GM10248 (cell line): ENCODE measurements around the gene TEX48.

Experiments used
- CTCF ChIA-PET: fragments of 300-600 bp; sonication (Branson Sonifier 250); formaldehyde crosslinking; extraction: SDS; loops from one replicate; lab custom pipeline; 2021; ENCODE audit warnings: antibody characterized with exemption; lab: Yijun Ruan, JAX
- POLR2A ChIA-PET: fragments of 350-650 bp; sonication (Branson Sonifier 250); formaldehyde crosslinking; extraction: SDS; loops from one replicate; lab custom pipeline; 2020; ENCODE audit warnings: antibody characterized with exemption; lab: Yijun Ruan, JAX
- DNase-seq: peaks from one replicate; pipeline ENCODE4 v3.0.0; 2012; ENCODE audit errors: extremely low spot score
- TF ChIP-seq, protein P1 (sequence below): IDR thresholded peaks from 2 replicates; pipeline ENCODE4 v1.5.1; 2012; ENCODE audit warnings: mild to moderate bottlenecking, low read depth; ENCODE audit errors: extremely low read depth, missing control alignments, control extremely low read depth

The TEX48 gene

GRCh38 chr9:114681594-114682332 lies at the start of gene TEX48:
Gene TEX48, minus strand, starts transcription at chr9:114682192. Its CDS starts 10,469 bp downstream, at chr9:114671723.
- DNase-seq, result peak; percentile 73
- TF ChIP-seq, protein P1, sequence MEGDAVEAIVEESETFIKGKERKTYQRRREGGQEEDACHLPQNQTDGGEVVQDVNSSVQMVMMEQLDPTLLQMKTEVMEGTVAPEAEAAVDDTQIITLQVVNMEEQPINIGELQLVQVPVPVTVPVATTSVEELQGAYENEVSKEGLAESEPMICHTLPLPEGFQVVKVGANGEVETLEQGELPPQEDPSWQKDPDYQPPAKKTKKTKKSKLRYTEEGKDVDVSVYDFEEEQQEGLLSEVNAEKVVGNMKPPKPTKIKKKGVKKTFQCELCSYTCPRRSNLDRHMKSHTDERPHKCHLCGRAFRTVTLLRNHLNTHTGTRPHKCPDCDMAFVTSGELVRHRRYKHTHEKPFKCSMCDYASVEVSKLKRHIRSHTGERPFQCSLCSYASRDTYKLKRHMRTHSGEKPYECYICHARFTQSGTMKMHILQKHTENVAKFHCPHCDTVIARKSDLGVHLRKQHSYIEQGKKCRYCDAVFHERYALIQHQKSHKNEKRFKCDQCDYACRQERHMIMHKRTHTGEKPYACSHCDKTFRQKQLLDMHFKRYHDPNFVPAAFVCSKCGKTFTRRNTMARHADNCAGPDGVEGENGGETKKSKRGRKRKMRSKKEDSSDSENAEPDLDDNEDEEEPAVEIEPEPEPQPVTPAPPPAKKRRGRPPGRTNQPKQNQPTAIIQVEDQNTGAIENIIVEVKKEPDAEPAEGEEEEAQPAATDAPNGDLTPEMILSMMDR, result peak; percentile 87
- POLR2A ChIA-PET, result no interaction called here
- CTCF ChIA-PET, result interaction anchor here (0.7 to 6.2 kb wide), 71 partner anchors 10 to 1956 kb away, joined by 3 to 75 read pairs (median 5); no protein-coding TSS in a partner anchor

GRCh38 chr9:114731701-114732100 lies 49.7 kb upstream of the TEX48 start:
- ChIA-PET POLR2A (no interaction called here), CTCF (no interaction called here)
- TF ChIP-seq, protein P1, result no peak
- DNase-seq, result no peak

- TF ChIP-seq, protein P1, result no peak
- ChIA-PET POLR2A (no interaction called here), CTCF (no interaction called here)
- no peak for DNase-seq
Observed at GRCh38 chr9:114729706-114730105, 47.7 kb upstream of the TEX48 start.

DNA sequence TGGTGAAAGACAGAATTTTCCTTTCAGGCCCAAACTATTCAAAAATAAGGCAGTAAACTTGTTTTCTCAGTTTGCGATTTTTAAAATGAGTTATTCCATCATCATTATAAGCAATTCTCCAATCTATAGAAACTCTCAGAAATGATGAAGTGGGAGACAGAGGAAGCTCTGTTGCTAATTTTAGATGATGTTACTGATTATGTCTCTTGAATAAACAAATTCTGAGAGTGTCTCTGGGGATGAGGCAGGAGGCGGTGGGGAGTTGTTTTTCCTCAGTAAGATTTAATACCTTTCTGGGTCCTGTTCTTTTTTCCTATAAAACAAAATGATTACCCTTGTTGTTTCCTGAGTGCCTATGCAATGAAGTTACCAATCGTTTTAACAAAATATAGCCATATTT lies 43.9 kb upstream of the TEX48 start:
- CTCF ChIA-PET, result no interaction called here
- TF ChIP-seq, protein P1, result no peak
- POLR2A ChIA-PET, result no interaction called here

DNA sequence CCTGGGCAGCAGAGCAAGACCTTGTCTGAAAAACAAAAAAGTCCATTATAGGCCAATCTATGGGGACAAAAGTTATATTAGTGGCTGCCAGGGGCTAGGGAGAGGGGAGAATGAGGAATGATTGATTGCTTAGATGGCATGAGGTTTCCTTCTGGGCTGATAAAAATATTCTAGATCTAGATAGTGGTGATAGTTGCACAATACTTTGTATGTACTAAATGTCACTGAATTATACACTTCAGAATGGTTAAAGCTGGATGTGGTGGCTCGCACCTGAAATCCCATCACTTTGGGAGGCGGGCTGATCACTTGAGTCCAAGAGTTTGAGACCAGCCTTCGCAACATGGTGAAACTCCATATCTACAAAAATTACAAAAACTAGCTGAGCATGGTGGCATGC lies 42.8 kb upstream of the TEX48 start:
- POLR2A ChIA-PET, result no interaction called here
- CTCF ChIA-PET, result interaction anchor here (1.2 to 2.2 kb wide), 2 partner anchors 8 to 44 kb away, joined by 3 to 6 read pairs; no protein-coding TSS in a partner anchor
- DNase-seq, result no peak
- TF ChIP-seq, protein P1, result no peak

More for the DNA sequence above, 43.9 kb upstream of the TEX48 start:
- DNase-seq, result no peak

- ChIA-PET CTCF (interaction anchor here (0.7 to 2.2 kb wide), 4 partner anchors 8 to 43 kb away, joined by 3 to 6 read pairs (median 3); no protein-coding TSS in a partner anchor), POLR2A (no interaction called here)
- TF ChIP-seq, protein P1, result no peak
- DNase-seq, result no peak
Observed at GRCh38 chr9:114723931-114724330, 41.9 kb upstream of the TEX48 start.
